ENCODE measurements around the gene CRYGD.
"Not testable (repeated sequence)": the region's sequence is repeated elsewhere in the genome, so short reads cannot be mapped to it uniquely, and the experiment has no call there.

DNA sequence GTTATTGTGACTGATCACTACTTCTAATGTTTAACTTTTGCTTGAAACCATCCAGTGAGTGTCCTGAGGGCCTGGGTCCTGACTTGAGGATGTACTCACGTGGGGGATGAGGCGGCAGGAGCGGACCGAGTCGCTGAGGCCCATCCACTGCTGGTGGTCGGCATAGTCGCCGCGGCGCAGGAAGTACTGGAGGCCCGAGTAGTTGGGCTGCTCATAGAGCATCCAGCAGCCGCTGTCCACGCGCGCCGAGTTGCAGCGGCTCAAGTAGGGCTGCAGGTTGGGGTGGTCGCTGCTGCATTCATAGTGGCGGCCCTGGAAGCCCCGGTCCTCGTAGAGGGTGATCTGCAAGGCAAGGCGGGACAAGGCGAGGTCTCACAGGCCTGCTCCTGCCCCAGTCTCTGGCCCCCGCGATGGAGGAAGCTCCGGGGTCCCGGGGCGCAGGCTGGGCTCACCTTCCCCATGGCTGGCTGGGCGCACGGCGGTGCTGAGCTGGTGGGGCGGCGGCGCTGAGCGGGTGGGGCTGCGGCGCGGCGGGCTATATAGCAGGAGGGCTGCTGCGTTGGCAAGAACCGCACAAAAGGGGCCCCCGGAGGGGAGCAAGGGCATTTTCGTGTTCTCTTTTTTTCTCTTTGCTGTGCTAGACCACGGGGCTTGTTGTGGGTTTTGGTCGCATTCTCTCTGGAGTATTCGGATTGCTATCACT, at the start of gene CRYGD:
- TF ChIP-seq, protein P1, sequence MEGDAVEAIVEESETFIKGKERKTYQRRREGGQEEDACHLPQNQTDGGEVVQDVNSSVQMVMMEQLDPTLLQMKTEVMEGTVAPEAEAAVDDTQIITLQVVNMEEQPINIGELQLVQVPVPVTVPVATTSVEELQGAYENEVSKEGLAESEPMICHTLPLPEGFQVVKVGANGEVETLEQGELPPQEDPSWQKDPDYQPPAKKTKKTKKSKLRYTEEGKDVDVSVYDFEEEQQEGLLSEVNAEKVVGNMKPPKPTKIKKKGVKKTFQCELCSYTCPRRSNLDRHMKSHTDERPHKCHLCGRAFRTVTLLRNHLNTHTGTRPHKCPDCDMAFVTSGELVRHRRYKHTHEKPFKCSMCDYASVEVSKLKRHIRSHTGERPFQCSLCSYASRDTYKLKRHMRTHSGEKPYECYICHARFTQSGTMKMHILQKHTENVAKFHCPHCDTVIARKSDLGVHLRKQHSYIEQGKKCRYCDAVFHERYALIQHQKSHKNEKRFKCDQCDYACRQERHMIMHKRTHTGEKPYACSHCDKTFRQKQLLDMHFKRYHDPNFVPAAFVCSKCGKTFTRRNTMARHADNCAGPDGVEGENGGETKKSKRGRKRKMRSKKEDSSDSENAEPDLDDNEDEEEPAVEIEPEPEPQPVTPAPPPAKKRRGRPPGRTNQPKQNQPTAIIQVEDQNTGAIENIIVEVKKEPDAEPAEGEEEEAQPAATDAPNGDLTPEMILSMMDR (IDR thresholded peaks at IDR 0.05; ENCODE audit: borderline replicate concordance, extremely low read depth, low read length, poor library complexity, severe bottlenecking) = not testable (repeated sequence)
- not testable (repeated sequence) for TF ChIP-seq EZH2 (IDR thresholded peaks at IDR 0.05; ENCODE audit: borderline replicate concordance, low read depth, low read length, severe bottlenecking)

Data from DND-41 (cell line).